Ovary (tissue), 3 donors: ENCODE measurements around the gene E2F2.

Experiments used
- EP300 ChIP-seq: sonication (generic); formaldehyde crosslinking; IDR thresholded peaks from one replicate; pipeline ENCODE4 v1.6.1; 2017; ENCODE audit warnings: antibody characterized with exemption
- POLR2A ChIP-seq: fragments of 450-650 bp; IDR thresholded peaks from one replicate; pipeline ENCODE4 v1.6.1; 2017; ENCODE audit warnings: antibody characterized with exemption, mild to moderate bottlenecking, moderate library complexity
- TF ChIP-seq, protein P1 (sequence below), 3 donors: fragments of 450-650 bp in 2 of 3; fragments of 200-600 bp in 1 of 3; IDR thresholded peaks; one replicate each; pipeline versions ENCODE4 v1.5.1 to v1.8.0; 2016 to 2022; ENCODE audit warnings: antibody characterized with exemption in 3 of 3, mild to moderate bottlenecking in 1 of 3
- donor health status: DM: no; HTN: no; CAD: no.

- TF ChIP-seq, protein P1, sequence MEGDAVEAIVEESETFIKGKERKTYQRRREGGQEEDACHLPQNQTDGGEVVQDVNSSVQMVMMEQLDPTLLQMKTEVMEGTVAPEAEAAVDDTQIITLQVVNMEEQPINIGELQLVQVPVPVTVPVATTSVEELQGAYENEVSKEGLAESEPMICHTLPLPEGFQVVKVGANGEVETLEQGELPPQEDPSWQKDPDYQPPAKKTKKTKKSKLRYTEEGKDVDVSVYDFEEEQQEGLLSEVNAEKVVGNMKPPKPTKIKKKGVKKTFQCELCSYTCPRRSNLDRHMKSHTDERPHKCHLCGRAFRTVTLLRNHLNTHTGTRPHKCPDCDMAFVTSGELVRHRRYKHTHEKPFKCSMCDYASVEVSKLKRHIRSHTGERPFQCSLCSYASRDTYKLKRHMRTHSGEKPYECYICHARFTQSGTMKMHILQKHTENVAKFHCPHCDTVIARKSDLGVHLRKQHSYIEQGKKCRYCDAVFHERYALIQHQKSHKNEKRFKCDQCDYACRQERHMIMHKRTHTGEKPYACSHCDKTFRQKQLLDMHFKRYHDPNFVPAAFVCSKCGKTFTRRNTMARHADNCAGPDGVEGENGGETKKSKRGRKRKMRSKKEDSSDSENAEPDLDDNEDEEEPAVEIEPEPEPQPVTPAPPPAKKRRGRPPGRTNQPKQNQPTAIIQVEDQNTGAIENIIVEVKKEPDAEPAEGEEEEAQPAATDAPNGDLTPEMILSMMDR (IDR thresholded peaks at IDR 0.05), result no peak
- no peak for TF ChIP-seq POLR2A
- no peak for TF ChIP-seq EP300
These were observed 36.6 kb upstream of the E2F2 start for GRCh38 chr1:23567629-23567995.
